ENCODE results near the gene NFRKB.

- TF ChIP-seq CTCF (IDR thresholded peaks at IDR 0.05; ENCODE audit: extremely low read depth in 1 of 2, insufficient read depth in 1 of 2, low read depth in 1 of 2, low read length in 2 of 2) (no peak), MAX (IDR thresholded peaks at IDR 0.05; ENCODE audit: insufficient read depth, insufficient read length) (no peak), POLR2A (IDR thresholded peaks at IDR 0.05; ENCODE audit: low read depth, low read length) (no peak), POLR2AphosphoS5 (IDR thresholded peaks at IDR 0.05; ENCODE audit: insufficient read depth, low read depth, low read length) (no peak), EZH2 (IDR thresholded peaks at IDR 0.05; ENCODE audit: borderline replicate concordance, low read depth, low read length, severe bottlenecking) (no peak), FOS (IDR thresholded peaks at IDR 0.05; ENCODE audit: borderline replicate concordance, insufficient read depth, low read length) (no peak)
These were observed 42.3 kb upstream of the NFRKB start for GRCh38 chr11:129937592-129938238.
